Fibroblast of the aortic adventitia (primary cell): ENCODE data around the gene HINT2. TPM values are rescaled to one million over a fixed set of nuclear protein-coding genes. Genes with fewer than 3 reads are reported as not detected.

Source experiments
- DNase-seq: peaks from one replicate; pipeline ENCODE4 v3.0.0-alpha.2; 2010; ENCODE audit warnings: low read depth
- H3K4me3 ChIP-seq: 2 replicates; pipeline ENCODE4 v1.5.1; 2011; ENCODE audit warnings: low read depth, mild to moderate bottlenecking, control low read depth, low read length, moderate library complexity
- CTCF ChIP-seq: IDR thresholded peaks from 2 replicates; pipeline ENCODE4 v1.5.1; 2011; ENCODE audit warnings: mild to moderate bottlenecking, low read length, control low read depth, inconsistent platforms; ENCODE audit not compliant: insufficient read depth
- total RNA-seq: library from RNA; depleted of rRNA; stranded (reverse); fragments of >200 nt; gene quantifications from 2 replicates; pipeline ENCODE4 v1.2.3, GENCODE V29; 2012; ENCODE audit warnings: low replicate concordance

The HINT2 gene
- total RNA-seq, 1 donor: 24.9 TPM

GRCh38 chr9:35813434-35814105 lies 1.3 kb downstream of the HINT2 start:
- no peak overlapping the region for H3K4me3 ChIP-seq
- peak; percentile 37 for TF ChIP-seq CTCF
- peak; percentile 25 for DNase-seq

GRCh38 chr9:35812025-35812602 lies 2.7 kb downstream of the HINT2 start, which contains the start of gene SPAG8:
TSS of gene SPAG8 (minus strand) at chr9:35812262. CDS start at chr9:35812147, 115 bp downstream.
- H3K4me3 ChIP-seq: peak within 1 kb of the TSS; percentile 73
- no peak for TF ChIP-seq CTCF
- DNase-seq: peak; percentile 95

GRCh38 chr9:35811381-35812024 lies 3.3 kb downstream of the HINT2 start:
- H3K4me3 ChIP-seq: peak overlapping the region; percentile 73
- DNase-seq: peak; percentile 39
- no peak for TF ChIP-seq CTCF

GRCh38 chr9:35810122-35810521 lies 4.7 kb downstream of the HINT2 start:
- TF ChIP-seq CTCF: no peak
- H3K4me3 ChIP-seq: no peak overlapping the region
- DNase-seq: no peak

GRCh38 chr9:35808433-35808832 lies 6.4 kb downstream of the HINT2 start:
- no peak for TF ChIP-seq CTCF
- H3K4me3 ChIP-seq: no peak overlapping the region
- DNase-seq: no peak

- no peak for DNase-seq
- no peak overlapping the region for H3K4me3 ChIP-seq
- no peak for TF ChIP-seq CTCF
These were observed 8.7 kb downstream of the HINT2 start for GRCh38 chr9:35806101-35806500.
